ENCODE results near the gene TIMD4.

The TIMD4 gene

DNA sequence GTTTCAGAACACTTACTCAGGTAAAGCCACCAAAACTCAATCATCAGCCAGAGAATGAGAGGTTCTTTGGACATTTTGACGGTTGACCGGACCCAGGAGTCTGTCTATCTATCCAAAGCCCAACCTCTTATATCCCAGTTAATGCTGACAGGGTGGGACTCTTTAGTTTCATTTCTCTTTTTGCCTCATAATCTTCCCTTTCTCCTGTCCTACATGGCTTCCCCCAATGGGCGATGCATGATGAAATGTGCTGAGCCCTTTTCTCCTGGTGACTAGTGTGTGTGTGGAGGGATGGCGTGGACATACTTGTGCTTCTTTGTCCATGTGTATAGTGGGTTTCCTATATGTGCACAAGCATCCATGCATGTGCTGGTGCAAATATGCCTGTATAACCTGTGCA, at the start of gene TIMD4:
Gene TIMD4 (minus strand): TSS at position 102 of the 400 bp plus-strand sequence. CDS start 28 bp downstream, at position 74.
- no peak for DNase-seq (ENCODE audit: low spot score)
- ChIA-PET CTCF (no interaction called here), POLR2A (ENCODE audit: low non-redundant PET) (no interaction called here)
- no peak within 1 kb of the TSS for H3K27ac ChIP-seq
- TF ChIP-seq, protein P1, sequence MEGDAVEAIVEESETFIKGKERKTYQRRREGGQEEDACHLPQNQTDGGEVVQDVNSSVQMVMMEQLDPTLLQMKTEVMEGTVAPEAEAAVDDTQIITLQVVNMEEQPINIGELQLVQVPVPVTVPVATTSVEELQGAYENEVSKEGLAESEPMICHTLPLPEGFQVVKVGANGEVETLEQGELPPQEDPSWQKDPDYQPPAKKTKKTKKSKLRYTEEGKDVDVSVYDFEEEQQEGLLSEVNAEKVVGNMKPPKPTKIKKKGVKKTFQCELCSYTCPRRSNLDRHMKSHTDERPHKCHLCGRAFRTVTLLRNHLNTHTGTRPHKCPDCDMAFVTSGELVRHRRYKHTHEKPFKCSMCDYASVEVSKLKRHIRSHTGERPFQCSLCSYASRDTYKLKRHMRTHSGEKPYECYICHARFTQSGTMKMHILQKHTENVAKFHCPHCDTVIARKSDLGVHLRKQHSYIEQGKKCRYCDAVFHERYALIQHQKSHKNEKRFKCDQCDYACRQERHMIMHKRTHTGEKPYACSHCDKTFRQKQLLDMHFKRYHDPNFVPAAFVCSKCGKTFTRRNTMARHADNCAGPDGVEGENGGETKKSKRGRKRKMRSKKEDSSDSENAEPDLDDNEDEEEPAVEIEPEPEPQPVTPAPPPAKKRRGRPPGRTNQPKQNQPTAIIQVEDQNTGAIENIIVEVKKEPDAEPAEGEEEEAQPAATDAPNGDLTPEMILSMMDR (conservative IDR thresholded peaks at IDR 0.05; ENCODE audit: low read depth), result no peak

DNA sequence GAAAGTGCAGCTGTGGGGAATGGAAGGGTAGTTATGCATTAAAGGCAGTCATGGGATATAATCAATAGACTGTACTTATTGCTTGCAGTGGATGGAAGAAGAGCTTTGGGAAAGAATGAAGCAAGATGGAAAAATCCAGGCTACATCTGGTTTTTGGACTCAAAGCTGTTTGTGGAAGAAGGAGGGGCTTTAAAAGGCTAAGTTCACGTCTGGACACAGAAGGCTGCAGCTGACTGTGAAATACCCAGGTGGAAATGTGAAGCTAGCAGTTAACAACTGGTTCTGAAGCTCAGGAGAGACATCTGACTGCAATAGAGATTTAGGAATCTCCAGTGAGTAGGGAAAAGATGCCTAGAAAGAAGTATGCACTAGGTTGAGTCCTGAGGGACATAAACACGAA, 43.2 kb upstream of the TIMD4 start:
- no peak for DNase-seq (ENCODE audit: low spot score)
- TF ChIP-seq, protein P1 (conservative IDR thresholded peaks at IDR 0.05; ENCODE audit: low read depth), result no peak
- no peak overlapping the region for H3K27ac ChIP-seq
- CTCF ChIA-PET, result no interaction called here
- POLR2A ChIA-PET (ENCODE audit: low non-redundant PET), result no interaction called here

DNA sequence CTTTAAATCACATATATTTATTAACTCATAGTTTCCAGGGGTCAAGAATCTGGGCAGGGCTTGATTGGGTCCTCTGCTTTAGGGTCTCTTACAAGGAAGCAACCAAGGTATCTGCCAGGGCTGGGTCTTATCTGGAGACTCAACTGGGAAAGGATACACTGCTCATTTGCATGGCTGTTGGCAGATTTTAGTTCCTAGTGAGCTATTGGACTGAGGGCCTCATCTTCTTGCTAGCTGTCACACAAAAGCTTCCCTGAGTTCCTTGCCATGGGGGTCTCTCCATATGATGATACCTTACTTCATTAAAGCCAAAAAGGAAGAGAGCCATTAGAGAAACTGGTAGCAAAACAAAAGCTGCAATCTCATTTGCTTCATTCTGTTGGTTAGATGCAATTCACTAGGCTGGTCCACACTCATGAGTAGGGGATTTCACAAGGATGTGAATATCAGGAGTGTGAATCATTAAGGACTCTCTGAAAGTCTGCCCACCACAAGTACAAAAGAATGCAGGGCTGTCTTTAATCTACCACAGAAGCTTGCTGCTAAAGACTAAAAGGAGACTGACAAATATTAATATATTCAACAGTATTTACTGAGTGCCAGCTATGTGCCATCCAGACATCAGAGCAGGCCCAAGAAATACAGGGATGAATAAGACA, 42.0 kb upstream of the TIMD4 start:
- CTCF ChIA-PET, result no interaction called here
- POLR2A ChIA-PET (ENCODE audit: low non-redundant PET), result no interaction called here
- H3K27ac ChIP-seq, result no peak overlapping the region
- no peak for DNase-seq (ENCODE audit: low spot score)
- TF ChIP-seq, protein P1 (conservative IDR thresholded peaks at IDR 0.05; ENCODE audit: low read depth), result no peak

DNA sequence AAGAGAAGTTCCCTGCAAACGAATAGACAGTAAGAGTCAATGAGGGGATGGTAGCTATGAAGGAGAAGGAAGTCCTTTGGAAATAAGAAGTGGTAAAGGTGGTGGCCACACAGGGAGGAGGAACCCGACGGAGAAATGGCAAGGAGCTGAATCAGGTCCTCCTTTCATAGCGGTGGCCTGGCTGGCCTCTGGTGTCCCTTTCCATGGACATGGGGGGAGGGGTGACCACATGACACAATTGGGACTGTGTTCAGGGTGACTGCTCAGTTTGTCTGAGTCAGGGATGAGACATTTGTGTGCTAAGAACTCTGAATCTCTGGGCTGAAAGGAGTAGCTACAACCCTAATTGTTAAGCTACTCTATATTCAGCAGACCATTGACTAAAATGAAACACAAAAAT, 28.7 kb upstream of the TIMD4 start:
- TF ChIP-seq, protein P1 (conservative IDR thresholded peaks at IDR 0.05; ENCODE audit: low read depth), result no peak
- ChIA-PET CTCF (interaction anchor here (0.6 kb wide), 1 partner anchor 17 kb away, joined by 3 read pairs; no protein-coding TSS in a partner anchor), POLR2A (ENCODE audit: low non-redundant PET) (no interaction called here)
- no peak for DNase-seq (ENCODE audit: low spot score)
- H3K27ac ChIP-seq, result no peak overlapping the region

DNA sequence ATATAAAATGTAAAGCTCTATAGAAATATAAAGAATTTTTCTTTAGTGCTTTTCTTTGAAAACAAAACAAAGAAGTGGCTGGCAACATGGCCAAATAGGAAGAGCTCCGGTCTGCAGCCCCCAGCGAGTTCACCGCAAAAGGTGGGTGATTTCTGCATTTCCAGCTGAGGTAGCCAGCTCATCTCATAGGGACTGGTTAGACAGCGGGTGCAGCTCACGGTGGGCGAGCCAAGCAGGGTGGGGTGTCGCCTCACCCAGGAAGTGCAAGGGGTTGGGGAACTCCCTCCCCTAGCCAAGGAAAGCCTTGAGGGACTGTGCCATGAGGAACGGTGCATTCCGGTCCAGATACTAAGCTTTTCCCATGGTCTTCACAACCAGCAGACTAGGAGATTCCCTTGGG, 21.0 kb upstream of the TIMD4 start:
- ChIA-PET POLR2A (ENCODE audit: low non-redundant PET) (no interaction called here), CTCF (interaction anchor here (0.6 to 0.8 kb wide), 2 partner anchors 1037 to 1100 kb away, joined by 3 read pairs; no protein-coding TSS in a partner anchor)
- DNase-seq (ENCODE audit: low spot score), result no peak

DNA sequence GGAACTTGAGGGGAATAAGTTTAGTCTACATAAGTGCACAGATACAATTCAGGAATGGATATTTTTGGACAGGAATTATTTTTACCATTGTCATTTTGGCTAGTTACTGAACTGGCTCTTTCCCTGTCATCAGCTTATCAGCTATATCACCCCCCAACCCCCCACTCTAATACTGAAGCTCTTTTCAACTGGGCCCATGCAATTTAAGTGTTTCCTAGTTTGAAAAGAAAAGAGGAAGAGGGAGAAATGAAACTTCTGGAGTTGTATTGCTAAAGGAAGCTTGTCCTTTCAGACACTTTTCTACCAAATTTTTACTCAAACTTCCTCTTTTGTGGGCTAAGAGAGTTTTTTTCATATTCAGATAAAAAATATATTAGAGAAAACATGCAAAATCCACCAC, 18.5 kb upstream of the TIMD4 start:
- CTCF ChIA-PET, result no interaction called here
- TF ChIP-seq, protein P1 (conservative IDR thresholded peaks at IDR 0.05; ENCODE audit: low read depth), result no peak
- POLR2A ChIA-PET (ENCODE audit: low non-redundant PET), result no interaction called here
- DNase-seq (ENCODE audit: low spot score), result no peak
- no peak overlapping the region for H3K27ac ChIP-seq

More for the DNA sequence above, 21.0 kb upstream of the TIMD4 start:
- TF ChIP-seq, protein P1 (conservative IDR thresholded peaks at IDR 0.05; ENCODE audit: low read depth), result no peak
- H3K27ac ChIP-seq, result no peak overlapping the region

Data from RWPE1 (cell line).